PC-9 (cell line): ENCODE results near the gene TGFBR1.

Experiments
- CTCF ChIP-seq: fragments of 200-600 bp; sonication (generic); conservative IDR thresholded peaks from 2 replicates; pipeline ENCODE4 v1.6.1; 2017; ENCODE audit warnings: mixed run types, antibody characterized with exemption, mild to moderate bottlenecking, moderate library complexity
- EZH2 ChIP-seq: fragments of 200-600 bp; sonication (generic); IDR thresholded peaks from 2 replicates; pipeline ENCODE4 v1.8.0; 2017; ENCODE audit warnings: antibody characterized with exemption, low read depth

GRCh38 chr9:99181206-99181605, 76.3 kb downstream of the TGFBR1 start:
- no peak for TF ChIP-seq CTCF
- TF ChIP-seq EZH2: no peak
